ENCODE results near the gene ST3GAL3.

The ST3GAL3 gene

DNA sequence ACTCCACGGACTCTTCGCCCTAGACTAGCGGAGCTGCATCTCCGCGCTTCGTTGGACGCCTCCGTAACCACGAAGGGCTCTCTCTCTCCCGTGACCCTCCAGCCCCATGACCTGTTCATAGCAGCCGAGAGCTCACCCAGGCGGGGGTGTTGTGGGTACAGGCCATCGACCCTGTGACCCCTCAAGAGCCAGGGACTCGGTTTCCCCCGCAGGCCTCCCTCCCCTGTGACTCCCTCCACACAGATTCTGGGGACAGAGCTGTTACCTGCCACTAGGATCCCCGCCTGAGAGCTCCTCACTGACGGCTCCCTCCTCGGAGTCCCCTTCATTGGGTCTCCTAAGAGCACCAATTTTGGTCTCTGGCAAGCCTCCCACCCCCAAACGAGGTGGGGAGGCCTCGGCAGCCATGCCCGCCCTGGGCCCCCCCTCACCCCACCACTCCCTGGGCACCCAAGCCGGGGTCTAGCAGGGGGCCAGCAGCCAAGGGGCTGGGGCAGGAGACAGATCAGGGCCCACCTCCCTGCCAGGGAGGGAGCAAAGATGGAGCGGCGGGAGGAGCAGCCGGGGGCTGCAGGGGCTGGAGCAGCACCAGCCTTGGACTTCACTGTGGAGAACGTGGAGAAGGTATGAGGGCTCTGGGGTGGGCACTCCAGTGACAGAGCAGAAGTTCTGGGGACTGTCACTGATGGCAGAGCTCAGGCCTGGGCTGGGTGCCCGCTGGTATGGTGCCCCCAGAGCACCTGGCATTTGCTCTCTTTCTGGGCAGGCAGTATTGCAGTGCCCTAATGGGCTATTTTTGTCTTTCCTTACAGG is 239.9 kb downstream of the ST3GAL3 start:
- DNase-seq: no peak

DNA sequence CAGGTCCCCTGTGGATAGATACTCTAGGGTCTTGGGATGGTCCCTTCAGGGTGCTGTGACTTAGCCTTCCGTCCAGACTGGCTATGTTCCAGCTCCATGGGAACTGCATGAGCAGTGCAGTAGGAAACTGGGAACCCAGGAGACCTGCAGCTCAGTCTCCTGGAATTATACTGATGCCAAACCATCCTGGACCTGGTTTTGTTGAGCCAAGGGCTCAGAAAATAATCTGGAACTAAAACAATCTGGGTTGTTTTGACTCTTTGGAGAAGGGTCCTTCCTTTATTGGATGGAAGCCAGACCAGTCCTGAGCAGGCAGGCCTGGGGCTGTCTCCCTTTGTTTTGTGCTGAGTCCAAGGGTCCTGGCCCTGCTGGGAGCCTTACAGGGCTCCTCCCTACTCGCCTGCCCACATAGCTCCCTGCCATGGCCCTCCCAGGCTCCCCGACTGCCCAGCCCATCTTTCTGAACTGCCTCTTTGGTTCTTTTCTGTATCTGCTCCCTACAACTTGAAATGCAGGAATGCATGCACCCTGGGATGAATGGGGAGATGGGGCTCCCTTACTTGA is 240.6 kb downstream of the ST3GAL3 start:
- no peak for DNase-seq

DNA sequence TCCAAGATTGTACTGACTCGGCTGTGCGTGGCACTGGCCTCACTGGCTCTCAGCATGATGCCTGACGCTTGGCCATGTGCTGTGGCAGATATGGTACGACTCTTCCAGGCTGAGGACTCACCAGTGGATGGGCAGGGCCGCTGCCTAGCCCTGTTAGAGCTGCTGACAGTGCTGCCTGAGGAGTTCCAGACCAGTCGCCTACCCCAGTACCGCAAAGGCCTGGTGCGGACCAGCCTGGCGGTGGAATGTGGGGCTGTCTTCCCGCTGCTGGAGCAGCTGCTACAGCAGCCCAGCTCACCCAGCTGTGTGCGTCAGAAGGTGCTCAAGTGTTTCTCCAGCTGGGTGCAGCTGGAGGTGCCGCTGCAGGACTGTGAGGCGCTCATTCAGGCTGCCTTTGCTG is 242.3 kb downstream of the ST3GAL3 start:
- DNase-seq: no peak

DNA sequence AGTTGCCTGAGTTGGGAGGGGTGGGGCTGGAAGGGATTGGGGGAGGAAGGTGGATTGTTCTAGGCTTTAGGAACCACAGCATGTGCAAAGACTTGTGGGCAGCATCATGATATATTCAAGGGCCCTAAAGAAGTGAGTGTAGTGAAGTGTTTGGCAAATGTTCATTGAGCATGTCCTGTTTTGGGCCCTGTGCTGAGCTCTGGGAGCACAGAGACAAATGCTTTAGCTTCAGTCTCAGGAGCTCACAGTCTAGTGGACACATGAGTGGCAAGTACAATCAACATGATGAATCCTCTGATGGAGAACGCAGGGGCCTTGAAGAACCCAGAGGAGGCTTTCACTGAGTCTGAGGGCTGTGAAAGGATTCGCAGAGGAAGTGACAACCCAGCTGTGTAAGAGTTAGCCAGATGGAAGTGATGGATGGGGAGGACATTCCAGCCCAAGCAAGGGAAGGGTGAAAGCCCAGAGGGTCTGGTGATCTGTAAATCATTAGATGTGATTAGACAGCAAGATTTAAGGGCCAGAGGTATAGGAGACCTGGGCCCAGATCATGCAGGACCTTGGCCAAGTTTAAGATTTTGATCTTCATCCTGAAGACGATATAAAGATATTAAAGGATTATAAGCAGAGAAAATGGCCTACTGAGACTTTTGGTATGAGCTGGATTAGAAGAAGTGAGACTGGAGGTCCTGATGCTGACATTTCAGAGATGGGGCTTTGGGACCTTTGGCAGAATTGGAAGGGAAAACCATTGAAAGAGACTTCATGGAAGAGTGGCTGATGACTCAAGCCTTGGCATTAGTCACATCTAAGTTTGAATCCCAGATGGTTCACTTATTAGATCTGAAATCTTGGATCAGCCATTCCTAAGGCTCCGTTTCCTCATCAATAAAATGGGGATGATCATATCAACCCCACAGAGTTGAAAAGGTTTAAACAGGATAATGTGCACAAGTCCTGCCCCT is 244.0 kb downstream of the ST3GAL3 start:
- DNase-seq: no peak

DNA sequence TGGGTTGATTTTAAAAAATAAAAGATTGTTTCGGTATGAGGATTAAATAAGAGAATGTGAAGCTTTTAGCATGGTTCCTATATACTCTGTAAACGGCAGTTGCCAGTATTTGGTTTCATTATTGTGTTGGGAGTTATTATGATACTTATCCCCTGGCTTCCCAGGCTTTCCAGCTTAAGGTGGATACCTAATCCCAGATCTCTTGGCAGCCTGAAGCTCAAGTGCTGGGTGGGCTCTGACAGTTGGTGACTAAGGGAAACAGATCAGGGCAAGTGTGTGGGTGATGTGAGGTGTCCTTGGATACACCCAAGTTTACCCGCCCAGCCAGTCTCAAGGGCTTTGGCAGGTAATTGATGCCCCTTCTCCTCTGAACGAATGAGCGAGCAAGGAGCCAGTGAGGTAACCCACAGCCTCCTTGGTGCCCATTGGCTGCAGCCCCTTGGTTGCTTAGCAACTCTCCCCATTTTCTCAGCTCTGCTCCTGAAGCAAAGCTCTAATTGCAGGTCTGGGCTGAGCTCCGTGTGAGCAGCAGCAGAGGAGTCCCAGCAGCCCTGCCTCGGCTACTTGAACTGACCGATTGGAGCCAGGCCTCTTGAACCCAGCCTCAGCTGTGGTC is 245.5 kb downstream of the ST3GAL3 start:
- DNase-seq: peak; percentile 57

DNA sequence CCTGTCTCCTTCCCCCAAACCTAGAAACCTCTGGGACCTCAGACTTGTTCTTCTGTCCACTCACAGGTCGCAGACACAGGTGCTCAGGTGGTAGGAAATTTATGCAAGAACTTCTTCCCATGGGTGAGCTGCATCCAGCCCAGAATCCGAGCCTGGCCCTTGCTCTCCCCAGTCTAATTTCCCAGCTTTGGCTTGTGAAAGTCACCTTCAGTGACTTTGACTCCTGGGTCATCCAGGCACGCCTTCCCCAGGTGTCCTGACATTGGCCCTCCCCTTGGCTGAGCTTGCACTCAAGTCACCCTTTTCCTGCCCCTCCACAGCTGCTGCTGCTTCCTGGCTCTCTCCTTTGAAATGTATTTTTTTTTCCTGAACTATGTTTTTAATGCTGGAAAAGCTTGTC is 246.0 kb downstream of the ST3GAL3 start:
- DNase-seq: no peak

DNA sequence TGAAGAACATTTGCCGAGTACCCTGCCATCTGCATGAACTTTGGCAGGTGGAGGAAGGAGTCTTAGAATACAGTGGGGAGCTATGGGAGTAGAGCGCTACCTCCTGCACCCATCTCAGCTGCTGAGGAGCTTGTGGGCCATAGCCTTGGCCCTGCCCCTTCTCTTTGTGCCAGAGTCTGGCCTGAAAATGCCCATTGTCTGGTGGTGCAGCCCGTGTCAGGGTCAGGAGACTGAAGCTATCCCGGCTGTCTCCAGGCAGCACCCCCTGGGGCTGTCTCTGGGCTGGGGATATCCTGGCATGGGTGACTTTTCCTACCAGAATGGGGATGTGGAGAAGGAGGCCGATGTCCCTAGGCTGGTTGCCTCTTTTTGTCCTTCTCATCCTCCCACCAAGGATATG is 246.7 kb downstream of the ST3GAL3 start:
- no peak for DNase-seq

DNA sequence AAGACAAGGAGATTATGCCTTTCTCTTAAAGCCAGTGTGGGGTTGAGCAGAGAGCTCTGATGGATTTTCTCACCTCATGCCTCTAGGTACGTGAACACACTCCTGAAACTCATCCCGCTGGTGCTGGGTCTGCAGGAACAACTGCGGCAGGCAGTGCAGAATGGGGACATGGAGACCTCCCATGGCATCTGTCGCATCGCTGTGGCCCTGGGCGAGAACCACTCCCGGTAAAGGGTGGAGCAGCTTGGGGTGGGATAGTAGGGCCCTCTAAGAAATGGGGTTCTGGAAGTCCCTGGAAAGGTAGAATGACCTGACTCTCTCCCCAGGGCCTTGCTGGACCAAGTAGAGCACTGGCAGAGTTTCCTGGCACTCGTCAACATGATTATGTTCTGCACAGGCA is 248.9 kb downstream of the ST3GAL3 start:
- no peak for DNase-seq

DNA sequence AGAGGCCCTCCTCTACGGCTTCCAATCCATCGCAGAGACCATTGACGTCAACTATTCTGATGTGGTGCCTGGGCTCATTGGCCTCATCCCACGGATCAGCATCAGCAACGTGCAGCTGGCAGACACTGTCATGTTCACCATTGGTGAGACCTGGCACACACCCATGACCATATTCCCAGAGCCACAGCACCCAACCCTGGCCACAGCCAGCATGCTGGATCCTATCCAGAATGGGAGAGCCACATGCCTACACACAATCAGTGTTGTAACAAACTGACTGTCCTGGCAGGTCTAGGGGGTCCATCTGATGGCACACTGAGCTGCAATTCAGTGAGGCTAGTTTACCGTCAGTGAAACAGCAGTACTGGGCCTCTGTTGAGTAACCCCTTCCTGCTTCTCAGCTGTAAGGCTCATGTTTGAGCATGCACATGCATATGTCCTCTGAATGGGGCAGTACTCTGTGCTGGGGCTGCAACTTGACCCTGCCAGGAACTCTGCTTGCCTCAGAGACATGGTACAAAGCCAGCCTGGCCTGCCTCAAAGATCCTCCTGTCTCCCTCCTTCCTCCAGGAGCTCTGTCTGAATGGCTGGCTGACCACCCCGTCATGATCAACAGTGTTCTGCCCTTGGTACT is 250.2 kb downstream of the ST3GAL3 start:
- DNase-seq: no peak

DNA sequence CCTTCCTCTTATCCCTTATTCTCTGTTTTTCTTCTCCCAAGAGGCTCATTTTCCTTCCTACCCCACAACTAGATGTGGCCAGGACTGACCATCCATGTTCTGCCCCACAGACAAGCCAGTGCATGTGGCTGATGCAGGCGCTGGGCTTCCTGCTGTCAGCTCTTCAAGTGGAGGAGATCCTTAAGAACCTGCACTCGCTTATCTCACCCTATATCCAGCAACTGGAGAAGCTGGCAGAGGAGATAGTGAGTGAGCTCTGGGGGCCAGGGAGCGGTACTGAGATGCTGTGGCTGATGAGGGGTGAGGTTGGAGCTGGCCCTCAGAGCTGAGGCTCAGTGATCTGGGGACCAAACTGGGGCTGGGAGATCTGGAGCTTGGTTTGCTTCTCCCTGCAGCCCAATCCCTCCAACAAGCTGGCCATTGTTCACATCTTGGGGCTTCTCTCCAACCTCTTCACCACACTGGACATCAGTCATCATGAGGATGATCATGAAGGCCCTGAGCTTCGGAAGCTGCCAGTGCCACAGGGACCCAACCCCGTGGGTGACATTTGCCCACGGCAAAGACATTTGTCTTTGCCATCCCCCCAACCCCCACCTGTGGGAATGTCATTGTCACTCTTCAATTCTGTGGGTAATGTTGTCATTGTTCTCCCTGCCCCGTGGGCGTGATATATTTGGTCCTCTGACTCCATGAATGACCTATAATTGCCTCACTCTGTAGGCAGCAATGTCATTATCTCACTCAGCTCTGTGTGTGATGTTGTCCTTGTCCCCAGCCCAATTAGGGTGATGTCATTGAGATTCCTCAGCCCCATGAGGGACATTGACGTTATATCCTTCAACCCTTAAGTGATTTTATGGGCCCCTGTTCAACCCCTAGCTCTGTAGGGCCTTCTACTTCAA is 251.3 kb downstream of the ST3GAL3 start:
- DNase-seq: no peak

DNA sequence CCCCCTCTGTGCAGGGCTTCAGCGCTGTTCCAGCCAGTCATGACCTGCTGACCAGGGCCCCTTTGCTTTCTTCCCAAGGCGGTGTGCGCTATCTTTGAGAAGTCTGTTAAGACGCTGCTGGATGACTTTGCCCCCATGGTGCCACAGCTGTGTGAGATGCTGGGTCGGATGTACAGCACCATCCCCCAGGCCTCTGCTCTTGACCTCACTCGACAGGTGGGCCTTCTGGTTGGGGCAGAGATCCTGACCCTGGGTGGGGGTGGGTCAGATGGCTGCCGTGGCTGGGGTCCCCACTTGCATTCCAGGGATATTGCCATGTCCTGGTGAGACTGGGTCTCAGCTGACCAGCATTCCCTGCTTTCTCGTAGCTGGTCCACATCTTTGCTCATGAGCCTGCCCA is 253.5 kb downstream of the ST3GAL3 start:
- no peak for DNase-seq

DNA sequence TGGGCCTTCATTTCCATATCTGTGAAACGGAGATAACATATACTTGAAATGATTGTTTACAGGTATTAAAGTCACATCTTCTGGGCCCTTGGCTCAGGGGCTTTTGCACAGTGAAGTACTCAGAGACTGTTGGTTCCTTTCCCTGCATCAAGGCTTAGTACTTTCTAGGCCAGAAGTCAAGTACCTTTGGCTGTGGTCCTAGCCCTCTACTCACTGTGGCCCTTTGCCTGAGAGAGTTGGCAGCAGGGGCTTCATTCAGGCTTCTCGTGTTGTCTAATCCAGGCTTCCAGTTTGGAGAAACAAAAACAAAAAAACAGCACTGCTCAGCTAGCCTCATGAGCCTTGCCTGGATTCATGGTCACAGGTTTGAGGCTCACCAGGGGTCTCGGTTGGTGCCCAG is 254.4 kb downstream of the ST3GAL3 start:
- DNase-seq: no peak

DNA sequence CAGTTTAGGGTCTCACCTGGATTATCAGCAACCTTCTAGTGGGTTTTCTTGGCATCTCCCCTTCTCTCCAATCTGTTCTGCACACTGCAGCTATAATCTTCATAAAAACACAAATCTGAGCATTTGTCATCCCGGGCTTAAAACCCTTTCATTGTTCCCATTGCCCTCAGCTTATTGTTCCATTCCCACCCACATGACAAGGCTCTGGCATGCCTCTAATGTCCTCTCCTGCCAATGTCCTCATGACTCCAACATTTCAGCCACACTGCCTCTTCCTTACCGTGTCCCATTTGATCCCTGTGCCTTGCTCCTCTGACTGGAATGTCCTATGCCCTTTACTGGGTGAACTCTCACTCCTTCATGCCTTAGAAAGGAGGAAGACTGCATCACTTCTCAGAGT is 255.0 kb downstream of the ST3GAL3 start:
- no peak for DNase-seq

DNA sequence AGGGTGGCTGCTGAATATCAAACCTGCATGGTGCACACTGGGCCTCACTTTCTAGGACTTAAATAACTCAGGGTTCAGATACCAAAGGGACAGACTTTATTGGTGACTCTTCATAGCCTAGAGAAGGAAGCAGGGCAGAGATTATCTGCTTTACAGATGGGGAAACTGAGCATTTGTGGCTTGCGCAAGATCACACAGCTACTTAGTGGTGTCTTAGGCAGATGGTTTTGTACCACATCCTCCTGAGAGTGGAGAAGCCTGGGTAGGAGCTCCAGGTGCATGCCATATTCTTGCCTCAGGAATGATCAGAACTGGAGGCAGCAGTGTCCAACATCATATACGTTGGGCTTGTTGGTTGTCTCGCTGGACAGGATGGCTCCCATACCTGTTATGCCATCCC is 255.7 kb downstream of the ST3GAL3 start:
- DNase-seq: no peak

DNA sequence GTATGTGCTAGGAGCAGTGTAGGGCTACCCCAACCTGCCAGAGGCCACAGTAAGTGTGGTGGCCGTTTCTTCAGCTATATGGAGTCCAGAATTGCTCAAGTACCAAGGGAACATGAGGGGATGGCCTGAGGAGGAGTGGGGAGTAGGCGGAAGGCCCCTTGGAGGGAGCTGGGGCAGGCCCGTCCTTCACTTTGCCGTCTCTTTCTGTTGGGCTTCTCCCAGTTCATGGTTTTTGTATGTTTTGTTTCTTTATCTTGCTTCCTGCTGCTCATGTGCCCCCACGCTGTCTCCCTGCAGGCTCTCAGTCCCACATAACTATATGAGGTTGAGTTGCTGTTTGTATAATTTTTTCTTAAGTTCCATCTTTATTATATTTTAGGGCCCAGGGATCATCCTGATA is 256.6 kb downstream of the ST3GAL3 start:
- no peak for DNase-seq

DNA sequence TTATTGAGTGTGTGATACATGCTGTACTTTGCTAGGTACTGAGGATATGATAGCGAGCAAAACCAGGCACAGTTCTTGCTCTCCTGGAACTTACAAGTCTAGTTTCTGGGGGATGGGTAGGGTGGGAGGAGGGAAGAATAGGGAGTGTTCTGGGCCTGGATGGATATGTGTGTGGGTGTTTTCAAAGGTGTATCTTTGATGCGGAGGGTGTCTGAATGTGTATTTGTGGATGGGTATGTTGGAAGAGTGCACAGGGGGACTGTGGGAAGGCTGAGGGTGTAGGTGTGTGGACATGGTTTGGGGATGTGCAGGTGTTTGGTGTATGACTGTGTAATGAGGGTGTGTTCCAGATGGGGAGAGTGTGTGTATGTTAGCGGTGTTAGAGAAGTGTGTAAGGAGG is 258.0 kb downstream of the ST3GAL3 start:
- DNase-seq: no peak

DNA sequence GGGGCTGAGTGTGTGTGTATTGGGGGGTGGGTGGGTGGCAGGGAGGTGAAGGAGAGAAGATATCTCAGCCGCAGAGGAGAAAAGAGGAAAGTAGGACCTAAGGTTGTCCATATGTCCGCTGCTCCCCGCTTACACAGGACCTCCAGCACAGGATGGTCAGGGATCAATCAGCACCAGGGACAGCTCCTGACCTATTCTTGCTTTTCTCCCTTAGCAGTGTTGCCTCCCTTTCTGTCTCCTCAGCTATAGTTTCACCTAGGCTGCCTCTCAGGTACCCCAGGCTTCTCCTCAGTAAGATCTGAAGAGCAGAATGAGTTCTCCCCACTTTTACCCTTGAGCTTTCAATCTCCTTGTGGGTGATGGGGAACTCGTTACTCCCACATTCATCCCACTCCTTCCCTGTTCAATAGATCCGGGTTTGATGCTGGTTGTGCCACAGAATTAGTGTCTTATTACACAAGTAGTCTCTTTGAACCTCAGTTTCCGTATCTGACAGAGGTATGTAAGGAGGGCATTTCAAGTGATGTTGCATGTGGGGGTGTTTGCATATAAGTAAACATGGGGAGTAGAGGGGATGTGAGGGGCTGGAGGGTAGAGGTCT is 261.1 kb downstream of the ST3GAL3 start:
- DNase-seq: no peak

DNA sequence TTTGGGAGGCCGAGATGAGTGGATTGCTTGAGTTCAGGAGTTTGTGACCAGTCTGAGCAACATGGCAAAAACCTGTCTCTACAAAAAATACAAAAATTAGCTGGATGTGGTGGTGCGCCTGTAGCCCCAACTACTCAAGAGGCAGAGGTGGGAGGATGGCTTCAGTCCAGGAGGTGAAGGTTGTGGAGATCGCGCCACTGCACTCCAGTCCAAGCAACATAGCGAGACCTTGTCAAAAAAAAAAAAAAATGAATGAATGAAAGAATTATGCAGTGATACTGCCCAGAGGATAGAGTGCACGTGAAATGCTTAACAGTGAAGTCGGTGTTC is 262.0 kb downstream of the ST3GAL3 start:
- DNase-seq: no peak

DNA sequence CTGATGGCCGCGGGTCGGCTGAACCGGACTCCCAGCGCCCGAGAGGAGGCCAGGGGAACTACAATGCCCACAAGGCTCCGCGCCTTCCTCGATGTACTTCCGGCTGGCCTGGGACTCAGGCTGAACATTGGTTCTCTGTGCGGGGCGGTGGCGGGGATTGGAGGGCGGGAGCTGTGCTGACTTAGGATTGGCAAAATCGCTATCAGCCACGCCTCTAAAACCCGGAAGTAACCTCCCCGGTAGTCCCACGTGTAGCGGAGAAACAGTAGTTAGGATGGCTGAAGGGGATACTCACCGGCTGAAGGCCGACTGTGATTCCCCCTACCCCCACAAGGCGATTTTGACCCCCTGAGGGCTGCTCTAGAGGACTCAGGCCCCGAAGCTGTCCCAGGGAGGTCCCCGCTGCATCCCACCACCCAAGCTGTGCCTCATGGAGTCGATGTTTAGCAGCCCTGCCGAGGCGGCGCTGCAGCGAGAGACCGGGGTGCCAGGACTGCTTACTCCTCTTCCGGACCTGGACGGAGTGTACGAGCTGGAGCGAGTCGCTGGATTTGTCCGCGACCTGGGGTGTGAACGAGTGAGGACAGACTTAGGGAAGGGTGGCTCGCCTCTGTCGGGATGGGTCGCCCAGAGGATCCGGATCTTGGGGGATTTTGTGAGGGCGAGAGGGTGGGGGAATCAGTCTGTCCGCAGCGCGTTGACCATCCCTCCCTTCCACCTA is 262.6 kb downstream of the ST3GAL3 start, which contains the start of gene DPH2:
DPH2 (plus strand) TSS at position 265 of the 721 bp plus-strand sequence; CDS start at position 431, 166 bp downstream.
- peak; percentile 98 for DNase-seq

DNA sequence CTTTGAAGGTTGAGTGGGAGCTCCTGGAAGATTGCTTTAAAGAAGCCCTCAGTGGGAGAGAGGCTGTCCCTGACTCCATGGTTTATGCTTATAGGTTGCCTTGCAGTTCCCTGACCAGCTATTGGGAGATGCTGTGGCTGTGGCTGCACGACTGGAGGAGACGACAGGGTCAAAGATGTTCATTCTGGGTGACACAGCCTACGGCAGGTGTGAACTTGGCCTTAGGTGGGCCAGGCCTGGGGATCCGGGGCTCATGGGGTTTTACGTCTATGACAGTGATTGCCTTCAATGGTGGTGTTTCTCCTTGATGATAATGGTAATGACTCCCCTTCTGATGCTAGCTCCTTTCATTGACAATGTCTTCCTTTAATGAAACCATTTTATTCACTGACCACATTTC is 263.2 kb downstream of the ST3GAL3 start:
- DNase-seq: no peak

DNA sequence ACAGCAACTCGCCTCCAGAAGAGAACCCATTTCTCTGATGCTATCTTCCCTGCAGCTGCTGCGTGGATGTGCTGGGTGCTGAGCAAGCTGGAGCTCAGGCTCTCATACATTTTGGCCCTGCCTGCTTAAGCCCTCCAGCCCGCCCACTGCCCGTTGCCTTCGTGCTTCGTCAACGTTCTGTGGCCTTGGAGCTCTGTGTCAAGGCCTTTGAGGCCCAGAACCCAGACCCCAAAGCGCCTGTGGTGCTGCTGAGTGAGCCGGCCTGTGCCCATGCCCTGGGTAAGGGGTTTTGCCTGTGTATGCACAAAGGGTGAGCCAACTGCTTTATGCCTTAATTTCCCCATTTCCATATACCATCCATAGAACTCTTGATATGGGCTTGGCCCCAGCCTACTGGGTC is 263.6 kb downstream of the ST3GAL3 start:
- DNase-seq: no peak
